SK-N-MC (cell line): Measurements from ENCODE around the gene OR1L8.
"Not testable (repeated sequence)": the region's sequence is repeated elsewhere in the genome, so short reads cannot be mapped to it uniquely, and the experiment has no call there.

Experiments
- EZH2 ChIP-seq: fragments of 200-600 bp; sonication (generic); IDR thresholded peaks from one replicate; pipeline ENCODE4 v1.6.1; 2017; ENCODE audit warnings: antibody characterized with exemption
- FOXP2 ChIP-seq: optimal IDR thresholded peaks from 2 replicates; pipeline ENCODE3; 2011; ENCODE audit warnings: mild to moderate bottlenecking, moderate library complexity; ENCODE audit not compliant: insufficient read depth; ENCODE audit errors: extremely low read length, control extremely low read depth

DNA sequence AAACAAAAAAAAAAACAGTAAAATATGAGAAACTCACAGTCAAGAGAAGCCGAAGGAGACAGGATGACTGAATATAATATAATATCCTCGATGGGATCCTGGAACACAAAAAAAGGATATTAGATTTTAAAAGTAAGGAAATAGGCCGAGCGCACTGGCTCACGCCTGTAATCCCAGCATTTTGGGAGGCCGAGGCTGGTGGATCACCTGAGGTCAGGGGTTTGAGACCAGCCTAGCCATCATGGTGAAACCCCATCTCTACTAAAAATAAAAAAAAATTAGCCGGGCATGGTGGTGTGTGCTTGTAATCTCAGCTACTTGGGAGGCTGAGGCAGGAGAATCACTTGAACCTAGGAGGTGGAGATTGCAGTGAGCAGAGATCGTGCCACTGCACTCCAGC, at the start of gene OR1L8:
- TF ChIP-seq FOXP2, EZH2: not testable (repeated sequence)
